Activated B cell treated with CpG ODN at 0.5 μM for 24 hours (primary cell): ENCODE results near the gene MTERF4. TPM values are rescaled to one million over a fixed set of nuclear protein-coding genes. Genes with fewer than 3 reads are reported as not detected.
A peak's percentile ranks its signal among the peaks of the same experiment; 100 is the strongest.

Experiments
- ATAC-seq: fragments of 200-7000 bp; cut with Tn5 transposase; one replicate; pipeline ENCODE4 v1.10.0; 2021; ENCODE audit warnings: low read depth, mild to moderate bottlenecking, moderate library complexity
- CTCF ChIA-PET: fragments of 350-600 bp; sonication (Branson Sonifier 250); formaldehyde crosslinking; loops from one replicate; lab custom pipeline; 2021; ENCODE audit warnings: antibody characterized with exemption; lab: Charles Lee
- POLR2A ChIA-PET: fragments of 350-600 bp; sonication (Branson Sonifier 250); formaldehyde crosslinking; loops from one replicate; lab custom pipeline; 2021; ENCODE audit warnings: antibody characterized with exemption; lab: Charles Lee
- DNase-seq: peaks from one replicate; pipeline ENCODE4 v3.0.0; 2022
- H3K27ac Mint-ChIP-seq: one replicate; pipeline ENCODE4 v1.8.0; 2020; ENCODE audit warnings: mixed read lengths
- H3K27me3 Mint-ChIP-seq: one replicate; pipeline ENCODE4 v1.8.0; 2021; ENCODE audit warnings: mixed read lengths
- H3K36me3 Mint-ChIP-seq: one replicate; pipeline ENCODE4 v1.8.0; 2021; ENCODE audit warnings: low read depth, mixed read lengths
- H3K4me1 Mint-ChIP-seq: one replicate; pipeline ENCODE4 v1.8.0; 2021; ENCODE audit warnings: mixed read lengths
- H3K4me3 Mint-ChIP-seq: one replicate; pipeline ENCODE4 v1.8.0; 2020; ENCODE audit warnings: mild to moderate bottlenecking, mixed read lengths
- H3K9me3 Mint-ChIP-seq: one replicate; pipeline ENCODE4 v1.8.0; 2020; ENCODE audit warnings: mixed read lengths
- intact Hi-C: fragments of 100-400 bp; cut with micrococcal nuclease; formaldehyde crosslinking; loops from one replicate; pipeline ENCODE4 v1.15.1; 2024
- total RNA-seq: library from RNA; stranded (reverse); gene quantifications from 2 replicates; pipeline ENCODE4 v1.2.3, GENCODE V29; 2022
- TF ChIP-seq, protein P1 (sequence below): fragments of 200-600 bp; IDR thresholded peaks from one replicate; pipeline ENCODE4 v1.8.0; 2022; ENCODE audit warnings: antibody characterized with exemption, mild to moderate bottlenecking

The MTERF4 gene
- total RNA-seq, 1 donor from 2014 or later = 122 TPM

DNA sequence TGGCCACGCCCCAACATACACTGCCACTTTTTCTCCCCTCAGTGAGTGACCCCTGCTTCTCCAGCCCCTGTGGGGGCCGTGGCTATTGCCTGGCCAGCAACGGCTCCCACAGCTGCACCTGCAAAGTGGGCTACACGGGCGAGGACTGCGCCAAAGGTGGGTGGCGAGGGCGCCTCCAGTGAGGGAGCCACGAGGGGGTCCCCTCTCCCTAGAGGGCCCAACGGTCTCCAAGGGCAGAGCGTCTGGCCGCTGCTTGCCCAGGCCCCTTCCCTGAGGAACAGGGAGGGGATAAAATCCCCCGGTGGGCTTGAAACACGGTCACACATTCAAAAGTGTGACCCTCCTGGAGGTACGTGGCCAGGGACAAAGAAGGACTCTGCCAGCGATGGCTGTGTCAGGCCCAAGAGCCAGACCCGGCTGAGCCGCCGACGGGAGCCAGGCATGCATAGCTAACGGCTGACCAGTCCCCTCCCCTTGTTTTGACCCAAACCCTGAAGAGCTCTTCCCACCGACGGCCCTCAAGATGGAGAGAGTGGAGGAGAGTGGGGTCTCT, 37.2 kb downstream of the MTERF4 start:
- CTCF ChIA-PET = no interaction called here
- H3K27ac Mint-ChIP-seq = no peak overlapping the region
- no peak for DNase-seq

DNA sequence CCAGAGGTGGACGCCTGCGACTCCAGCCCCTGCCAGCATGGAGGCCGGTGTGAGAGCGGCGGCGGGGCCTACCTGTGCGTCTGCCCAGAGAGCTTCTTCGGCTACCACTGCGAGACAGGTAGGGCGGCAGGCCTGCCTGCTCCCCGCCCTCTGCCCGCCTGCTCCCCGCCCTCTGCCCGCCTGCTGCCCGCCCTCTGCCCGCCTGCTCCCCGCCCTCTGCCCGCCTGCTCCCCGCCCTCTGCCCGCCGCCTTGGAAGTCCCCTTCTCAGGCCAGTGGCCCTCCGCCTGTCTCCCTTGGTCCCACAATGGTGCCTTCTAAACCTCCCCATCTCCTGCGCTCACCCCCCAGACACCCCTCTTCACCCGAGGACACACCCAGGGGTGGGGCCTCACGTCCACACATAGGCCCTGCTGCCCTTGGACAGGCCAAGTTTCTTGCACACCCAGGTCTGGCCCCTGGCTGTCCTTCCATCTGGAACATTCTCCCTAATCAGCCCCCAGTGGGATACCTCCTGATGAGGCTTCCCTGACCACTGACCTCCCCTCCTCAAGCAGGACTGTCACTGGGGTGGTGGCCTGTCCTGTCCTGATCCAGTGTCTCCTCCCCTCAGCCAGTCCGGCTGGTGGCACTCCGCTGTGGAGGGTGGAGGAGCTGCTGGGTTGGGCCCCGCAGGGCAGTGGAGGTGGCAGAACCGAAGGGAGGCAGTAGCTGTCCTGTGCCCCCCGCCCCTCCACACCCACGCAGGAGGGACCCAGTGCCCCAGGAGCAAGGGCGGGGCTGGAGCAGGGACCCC, 37.9 kb downstream of the MTERF4 start:
- POLR2A ChIA-PET = interaction anchor here (0.7 kb wide), 2 partner anchors 9 to 15 kb away, joined by 4 to 5 read pairs; no protein-coding TSS in a partner anchor

More for the DNA sequence above, 37.2 kb downstream of the MTERF4 start:
- Mint-ChIP-seq H3K36me3 (peaks cover 6% of the 10 kb centered on the region), H3K4me3 (no peak overlapping the region), H3K4me1 (peaks cover 2% of the 10 kb centered on the region), H3K9me3 (no peaks in the 10 kb centered on the region), H3K27me3 (peaks cover 3% of the 10 kb centered on the region)
- TF ChIP-seq, protein P1, sequence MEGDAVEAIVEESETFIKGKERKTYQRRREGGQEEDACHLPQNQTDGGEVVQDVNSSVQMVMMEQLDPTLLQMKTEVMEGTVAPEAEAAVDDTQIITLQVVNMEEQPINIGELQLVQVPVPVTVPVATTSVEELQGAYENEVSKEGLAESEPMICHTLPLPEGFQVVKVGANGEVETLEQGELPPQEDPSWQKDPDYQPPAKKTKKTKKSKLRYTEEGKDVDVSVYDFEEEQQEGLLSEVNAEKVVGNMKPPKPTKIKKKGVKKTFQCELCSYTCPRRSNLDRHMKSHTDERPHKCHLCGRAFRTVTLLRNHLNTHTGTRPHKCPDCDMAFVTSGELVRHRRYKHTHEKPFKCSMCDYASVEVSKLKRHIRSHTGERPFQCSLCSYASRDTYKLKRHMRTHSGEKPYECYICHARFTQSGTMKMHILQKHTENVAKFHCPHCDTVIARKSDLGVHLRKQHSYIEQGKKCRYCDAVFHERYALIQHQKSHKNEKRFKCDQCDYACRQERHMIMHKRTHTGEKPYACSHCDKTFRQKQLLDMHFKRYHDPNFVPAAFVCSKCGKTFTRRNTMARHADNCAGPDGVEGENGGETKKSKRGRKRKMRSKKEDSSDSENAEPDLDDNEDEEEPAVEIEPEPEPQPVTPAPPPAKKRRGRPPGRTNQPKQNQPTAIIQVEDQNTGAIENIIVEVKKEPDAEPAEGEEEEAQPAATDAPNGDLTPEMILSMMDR = no peak
- POLR2A ChIA-PET = no interaction called here
- no peak for ATAC-seq
- intact Hi-C loops = loop anchor here (2.0 kb wide), 1 partner anchor 24 kb away; no protein-coding TSS in a partner anchor

DNA sequence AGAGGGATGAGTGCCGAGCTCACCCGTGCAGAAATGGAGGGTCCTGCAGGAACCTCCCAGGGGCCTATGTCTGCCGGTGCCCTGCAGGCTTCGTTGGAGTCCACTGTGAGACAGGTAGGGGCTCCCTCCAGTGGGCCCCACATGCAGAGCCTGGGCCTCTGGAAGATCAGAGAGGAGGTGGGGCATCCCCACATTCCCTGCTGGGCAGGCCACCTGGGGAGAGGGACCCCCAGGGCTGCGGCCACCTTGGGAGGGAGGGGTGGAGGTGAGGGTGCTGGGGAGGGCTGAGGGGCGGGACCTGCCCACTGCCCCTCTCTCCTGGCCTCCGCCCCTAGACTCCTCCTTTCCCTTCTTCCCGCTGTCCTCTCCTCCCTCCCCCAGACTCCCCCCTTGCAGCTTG, 38.5 kb downstream of the MTERF4 start:
- ChIA-PET CTCF (no interaction called here), POLR2A (interaction anchor here (0.7 kb wide), 2 partner anchors 8 to 14 kb away, joined by 4 to 5 read pairs; no protein-coding TSS in a partner anchor)
- Mint-ChIP-seq H3K27me3 (peaks cover 3% of the 10 kb centered on the region), H3K4me1 (peaks cover 2% of the 10 kb centered on the region), H3K36me3 (peaks cover 3% of the 10 kb centered on the region), H3K9me3 (no peaks in the 10 kb centered on the region), H3K27ac (no peak overlapping the region), H3K4me3 (peak overlapping the region; percentile 55)
- ATAC-seq = no peak
- intact Hi-C loops = no loop called here
- DNase-seq = no peak
- TF ChIP-seq, protein P1 = no peak

More for the DNA sequence above, 37.9 kb downstream of the MTERF4 start:
- ATAC-seq (peak; percentile 81), DNase-seq (peak; percentile 37)
- H3K27me3 Mint-ChIP-seq = peaks cover 3% of the 10 kb centered on the region
- H3K27ac Mint-ChIP-seq = no peak overlapping the region
- TF ChIP-seq, protein P1 = no peak
- H3K4me1 Mint-ChIP-seq = peaks cover 2% of the 10 kb centered on the region
- H3K9me3 Mint-ChIP-seq = no peaks in the 10 kb centered on the region
- CTCF ChIA-PET = no interaction called here
- intact Hi-C loops = loop anchor here (2.0 kb wide), 1 partner anchor 23 kb away; no protein-coding TSS in a partner anchor
- peak overlapping the region; percentile 55 for H3K4me3 Mint-ChIP-seq
- peaks cover 6% of the 10 kb centered on the region for H3K36me3 Mint-ChIP-seq

DNA sequence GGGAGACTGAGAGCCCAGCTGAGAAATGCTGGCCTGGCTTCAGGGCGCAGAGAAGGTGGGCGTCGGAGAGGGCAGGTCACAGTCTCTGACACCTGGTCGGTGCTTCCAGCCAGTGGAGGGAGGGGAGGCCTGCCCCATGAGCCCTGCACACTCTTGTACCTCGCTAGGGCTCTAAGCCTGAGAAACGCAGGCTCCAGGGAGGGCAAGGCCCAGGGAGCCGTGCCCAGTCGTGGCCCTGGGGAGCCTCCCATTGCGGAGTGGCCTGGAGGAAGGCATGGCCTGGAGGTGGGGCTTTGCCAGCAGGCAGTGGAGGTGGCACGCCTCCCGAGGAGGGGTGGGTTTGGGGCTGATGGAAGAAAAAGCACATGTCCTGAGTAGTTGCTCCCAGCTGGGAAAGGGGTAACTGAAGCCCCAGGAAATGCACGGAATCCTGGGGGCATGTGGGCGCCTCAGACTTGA, 39.0 kb downstream of the MTERF4 start:
- ChIA-PET POLR2A (interaction anchor here (0.7 kb wide), 1 partner anchor 14 kb away, joined by 5 read pairs; no protein-coding TSS in a partner anchor), CTCF (no interaction called here)
- ATAC-seq = no peak
- Mint-ChIP-seq H3K9me3 (no peaks in the 10 kb centered on the region), H3K27me3 (peaks cover 3% of the 10 kb centered on the region), H3K36me3 (peaks cover 2% of the 10 kb centered on the region), H3K27ac (no peak overlapping the region), H3K4me3 (no peak overlapping the region), H3K4me1 (peaks cover 2% of the 10 kb centered on the region)
- DNase-seq = no peak
- TF ChIP-seq, protein P1 = no peak
- intact Hi-C loops = no loop called here
